Measurements from ENCODE around the gene MYO7A. TPM values are rescaled to one million over a fixed set of nuclear protein-coding genes. Genes with fewer than 3 reads are reported as not detected.

Gene MYO7A
- total RNA-seq, 1 donor from 2014 or later: 0.96 TPM

GRCh38 chr11:77211594-77212251 lies 83.7 kb downstream of the MYO7A start:
- DNase-seq (ENCODE audit: low read depth): no peak

DNA sequence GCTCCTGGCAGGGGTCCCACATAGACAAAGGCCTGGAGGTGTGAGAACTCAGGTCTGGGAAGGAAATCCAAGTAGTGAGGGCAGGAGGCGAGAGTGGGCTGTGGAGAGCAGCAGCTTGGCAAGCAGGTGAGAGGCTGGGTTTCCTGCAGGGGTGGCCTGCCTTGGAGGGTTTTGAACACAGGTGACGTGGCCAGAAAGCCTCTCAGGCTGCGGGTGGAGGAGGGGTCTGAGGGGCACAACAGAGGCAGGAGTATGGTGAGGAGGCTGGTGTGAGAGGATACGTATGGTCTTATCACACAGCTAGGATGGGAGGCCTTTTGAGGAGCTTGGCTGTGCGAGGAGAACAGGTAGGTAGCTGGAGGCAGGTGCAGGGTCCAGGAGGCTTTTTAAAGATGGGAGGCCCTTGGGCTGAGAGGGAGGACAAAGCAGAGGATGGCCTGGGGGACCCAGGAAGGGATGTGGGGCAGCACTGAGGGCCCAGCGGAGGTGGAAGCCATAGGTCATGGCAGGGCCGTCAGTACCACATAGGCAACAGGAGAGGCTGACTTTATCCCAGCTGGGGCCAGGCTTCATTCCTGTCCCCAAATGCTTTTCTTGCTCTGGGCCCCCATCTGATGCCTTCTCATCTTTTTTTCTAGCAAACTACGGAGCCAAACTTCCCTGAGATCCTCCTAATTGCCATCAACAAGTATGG lies 84.4 kb downstream of the MYO7A start:
- DNase-seq (ENCODE audit: low read depth): no peak

DNA sequence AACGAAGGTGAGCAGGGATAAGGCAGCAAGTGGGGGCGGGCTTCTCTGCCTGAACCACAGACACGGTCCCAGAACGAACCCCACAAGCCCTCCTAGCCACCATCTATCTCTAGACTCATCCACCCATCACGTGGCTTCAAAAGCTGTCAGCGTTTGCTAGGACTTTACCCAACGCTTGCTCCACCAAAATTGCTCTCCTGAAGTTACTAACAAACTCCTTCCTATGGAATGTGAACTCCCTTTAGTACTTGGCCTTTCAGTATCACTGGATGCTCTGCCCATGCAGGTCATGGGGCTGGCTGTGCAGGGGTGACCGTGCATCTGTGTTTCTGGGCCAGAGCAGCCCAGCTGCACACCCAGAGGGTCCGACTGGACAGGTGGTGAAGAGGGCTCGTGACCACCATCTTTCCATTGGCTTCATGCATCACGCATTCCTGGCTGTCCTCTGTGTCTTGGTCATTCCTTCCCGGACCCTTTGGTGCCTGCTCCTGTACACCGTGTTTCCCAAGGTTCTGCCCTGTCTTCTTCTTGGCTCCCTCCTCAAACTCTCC lies 85.1 kb downstream of the MYO7A start:
- no peak for DNase-seq (ENCODE audit: low read depth)

DNA sequence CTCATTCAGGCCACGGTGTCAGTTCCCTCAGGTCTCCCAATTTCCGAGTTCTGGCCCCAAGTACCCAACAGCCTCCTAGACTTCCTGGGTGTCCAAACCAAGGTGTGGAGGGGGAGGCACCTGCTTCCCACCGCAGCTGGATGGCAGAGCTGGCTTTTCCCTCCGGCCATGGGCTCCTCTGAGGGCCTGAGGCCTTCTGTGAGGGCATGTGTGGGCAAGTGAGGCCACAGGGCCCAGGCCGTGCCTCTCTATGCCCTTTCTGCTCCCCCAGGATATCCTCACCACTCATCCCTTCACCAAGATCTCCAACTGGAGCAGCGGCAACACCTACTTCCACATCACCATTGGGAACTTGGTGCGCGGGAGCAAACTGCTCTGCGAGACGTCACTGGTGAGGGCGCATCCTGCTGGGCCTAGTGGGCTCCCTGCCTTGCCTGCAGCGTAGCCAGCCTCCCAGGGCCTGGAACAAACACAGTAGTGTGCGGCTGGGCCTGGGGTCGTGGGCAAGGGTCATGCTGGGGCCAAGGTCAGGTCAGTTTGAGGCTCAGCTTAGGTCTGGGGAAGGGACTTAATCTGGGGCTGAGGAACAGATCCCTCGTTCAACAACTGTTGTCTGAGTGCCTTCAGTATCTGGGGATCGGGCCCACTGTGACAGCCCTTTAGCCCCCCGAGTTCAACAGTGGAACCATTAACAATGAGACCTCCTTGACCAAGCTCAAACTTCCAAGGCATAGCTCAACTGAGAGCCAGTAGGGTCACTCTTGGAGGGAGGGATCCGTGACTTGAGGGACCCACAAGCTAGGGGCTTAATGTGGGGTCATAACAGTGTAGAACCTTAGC lies 85.8 kb downstream of the MYO7A start:
- no peak for DNase-seq (ENCODE audit: low read depth)

DNA sequence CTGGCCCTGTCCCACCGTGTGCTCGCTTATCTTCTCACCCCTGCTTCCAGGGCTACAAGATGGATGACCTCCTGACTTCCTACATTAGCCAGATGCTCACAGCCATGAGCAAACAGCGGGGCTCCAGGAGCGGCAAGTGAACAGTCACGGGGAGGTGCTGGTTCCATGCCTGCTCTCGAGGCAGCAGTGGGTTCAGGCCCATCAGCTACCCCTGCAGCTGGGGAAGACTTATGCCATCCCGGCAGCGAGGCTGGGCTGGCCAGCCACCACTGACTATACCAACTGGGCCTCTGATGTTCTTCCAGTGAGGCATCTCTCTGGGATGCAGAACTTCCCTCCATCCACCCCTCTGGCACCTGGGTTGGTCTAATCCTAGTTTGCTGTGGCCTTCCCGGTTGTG lies 86.5 kb downstream of the MYO7A start:
- DNase-seq (ENCODE audit: low read depth): no peak

- no peak for DNase-seq (ENCODE audit: low read depth)
Measured at GRCh38 chr11:77215106-77215505, 87.1 kb downstream of the MYO7A start.

- DNase-seq (ENCODE audit: low read depth): no peak
Measured at GRCh38 chr11:77217156-77217555, 89.1 kb downstream of the MYO7A start.

- DNase-seq (ENCODE audit: low read depth): no peak
Measured at GRCh38 chr11:77223797-77224196, 95.8 kb downstream of the MYO7A start.

GRCh38 chr11:77230878-77231605 lies 103.0 kb downstream of the MYO7A start:
- no peak for DNase-seq (ENCODE audit: low read depth)

DNA sequence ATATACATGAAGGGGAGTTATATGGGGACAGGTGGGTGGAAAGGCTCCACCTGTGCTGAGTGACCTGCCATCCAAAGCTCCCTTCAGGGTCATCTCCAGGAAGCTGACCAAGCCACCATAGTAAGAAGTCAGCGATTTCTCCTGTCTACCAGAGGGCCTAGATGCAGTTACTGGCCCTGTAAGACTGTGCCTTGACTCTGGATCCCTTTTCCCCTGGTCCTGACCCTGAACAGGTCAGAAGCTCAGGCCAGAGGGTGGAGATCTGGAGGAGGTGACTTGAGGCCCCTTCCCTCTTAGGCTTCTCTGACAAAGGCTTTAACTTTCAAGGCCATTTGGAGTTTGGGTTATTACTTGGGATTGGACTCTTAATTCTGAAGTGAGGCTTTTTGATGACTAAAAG lies 103.8 kb downstream of the MYO7A start:
- DNase-seq (ENCODE audit: low read depth): no peak

- no peak for DNase-seq (ENCODE audit: low read depth)
Measured at GRCh38 chr11:77232242-77232641, 104.2 kb downstream of the MYO7A start.

GRCh38 chr11:77233011-77233410 lies 105.0 kb downstream of the MYO7A start:
- DNase-seq (ENCODE audit: low read depth): peak; percentile 6

DNA sequence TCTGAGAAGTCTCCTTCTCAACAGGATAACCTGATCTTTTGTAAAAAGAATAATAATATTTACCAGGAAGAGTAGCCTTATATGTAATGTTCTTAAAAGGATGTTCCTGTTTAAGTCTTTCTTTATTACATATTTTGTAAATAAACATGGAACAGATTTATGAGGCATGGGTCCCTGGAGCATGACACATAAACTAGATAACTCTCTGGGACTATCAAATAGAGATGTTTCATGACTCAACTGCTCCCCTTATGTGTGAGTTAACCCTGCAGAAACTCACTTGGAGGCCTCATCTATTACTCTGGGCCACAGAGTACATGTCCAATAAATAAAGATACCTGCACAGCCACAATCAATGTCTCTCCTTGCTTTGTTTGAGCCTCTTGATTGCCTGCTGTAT lies 108.9 kb downstream of the MYO7A start:
- DNase-seq (ENCODE audit: low read depth): no peak

GRCh38 chr11:77244277-77245027 lies 116.4 kb downstream of the MYO7A start:
- DNase-seq (ENCODE audit: low read depth): peak; percentile 45

DNA sequence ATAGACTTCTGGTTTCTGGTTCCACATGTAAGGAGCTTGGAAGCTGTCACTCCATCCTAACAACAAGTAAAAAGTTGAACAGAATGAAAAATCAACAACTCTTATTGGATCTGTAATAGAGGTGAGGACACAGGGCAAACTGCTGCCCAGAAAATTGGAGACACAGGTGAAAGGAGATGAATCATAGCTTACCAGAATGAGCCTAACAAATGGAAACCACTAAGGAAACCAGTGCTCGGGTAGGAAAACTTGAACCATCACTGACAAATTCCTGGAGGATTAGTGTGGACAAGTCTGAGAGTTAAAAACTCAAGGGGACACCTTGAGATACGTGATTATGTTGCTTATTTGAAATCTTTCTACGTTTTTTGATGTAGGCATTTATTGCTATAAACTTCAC lies 121.4 kb downstream of the MYO7A start:
- peak; percentile 43 for DNase-seq (ENCODE audit: low read depth)

GRCh38 chr11:77250881-77251640 lies 123.0 kb downstream of the MYO7A start:
- DNase-seq (ENCODE audit: low read depth): no peak

DNA sequence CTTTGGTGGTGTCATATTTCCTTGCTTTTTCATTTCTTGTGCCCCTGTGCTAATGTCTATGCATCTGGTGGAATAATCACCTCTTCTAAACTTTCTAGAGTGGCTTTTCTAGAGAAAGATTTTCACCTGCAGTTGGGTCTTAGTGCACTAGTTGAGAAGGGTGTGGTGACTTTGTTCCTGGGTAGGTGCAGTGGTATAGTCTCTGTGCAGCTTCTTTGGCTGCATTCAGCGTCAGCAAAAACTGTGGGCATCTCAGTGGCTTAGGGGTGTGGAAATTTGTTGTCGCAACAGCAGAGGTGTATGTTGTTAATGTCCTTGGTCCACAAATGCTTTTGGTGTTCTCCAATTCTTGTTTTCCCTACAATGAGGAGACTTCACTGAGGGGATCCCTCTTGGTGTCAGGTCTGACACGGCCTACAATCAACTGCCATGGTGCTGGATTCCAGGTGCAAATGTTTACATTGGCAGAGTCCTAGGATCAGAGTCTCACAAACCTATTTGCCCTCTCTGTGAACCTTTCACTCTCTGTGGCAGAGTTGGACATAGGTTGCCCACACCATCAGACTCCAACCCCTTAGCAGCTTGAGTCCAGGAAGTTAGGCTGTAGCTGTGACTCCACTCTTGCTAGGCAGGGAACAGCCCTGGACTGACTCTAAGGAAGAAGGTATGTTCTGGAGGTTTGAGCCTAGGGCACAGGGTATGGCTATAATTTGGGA lies 124.7 kb downstream of the MYO7A start:
- DNase-seq (ENCODE audit: low read depth): no peak

DNA sequence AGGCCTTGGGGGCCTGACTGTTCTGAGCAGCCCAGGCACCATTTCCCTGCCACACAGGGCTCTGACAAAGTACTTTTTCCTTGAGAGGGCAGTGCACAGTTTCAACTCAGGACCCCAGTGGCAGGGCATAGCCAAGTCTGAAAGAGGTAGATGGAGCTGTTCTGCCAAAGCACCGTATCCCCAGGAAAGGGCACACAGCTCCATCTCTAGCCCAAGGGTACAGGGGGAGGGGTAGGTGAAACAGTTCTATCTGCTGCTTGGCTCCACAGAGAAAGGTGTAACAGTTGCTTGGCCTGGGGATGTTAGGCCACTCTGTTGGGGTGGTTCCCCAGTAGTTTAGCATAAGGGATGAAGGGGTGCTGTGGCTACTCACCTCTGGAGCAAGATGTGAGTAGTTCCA lies 125.6 kb downstream of the MYO7A start:
- DNase-seq (ENCODE audit: low read depth): no peak

GRCh38 chr11:77259641-77260040 lies 131.6 kb downstream of the MYO7A start:
- DNase-seq (ENCODE audit: low read depth): no peak

Measured in myocyte (in vitro differentiated cells).